GM12878 (cell line): ENCODE data around the gene PRR14L. TPM values are rescaled to one million over a fixed set of nuclear protein-coding genes. Genes with fewer than 3 reads are reported as not detected.

ENCODE experiments used
- ATF7 ChIP-seq: fragments of 450-650 bp; IDR thresholded peaks from 2 replicates; pipeline ENCODE4 v1.6.1; 2016; ENCODE audit warnings: low read depth, mild to moderate bottlenecking
- EP300 ChIP-seq, 2 experiments: fragments of 150-350 bp in 1 of 2; IDR thresholded peaks; 2 replicates each; pipeline ENCODE4 v1.6.1; 2011 to 2012; ENCODE audit warnings: low read depth in 2 of 2, low read length in 2 of 2, borderline replicate concordance in 1 of 2, improper control_type of control experiment in 1 of 2, inconsistent platforms in 1 of 2; ENCODE audit not compliant: control insufficient read depth in 1 of 2
- MXI1 ChIP-seq: fragments of 150-350 bp; IDR thresholded peaks from 2 replicates; pipeline ENCODE4 v1.6.1; 2011; ENCODE audit warnings: low read depth, mild to moderate bottlenecking, inconsistent platforms, low read length, improper control_type of control experiment
- NFYB ChIP-seq: IDR thresholded peaks from 2 replicates; pipeline ENCODE4 v1.6.1; 2011; ENCODE audit warnings: low read depth, mild to moderate bottlenecking, low read length, improper control_type of control experiment, moderate library complexity; ENCODE audit not compliant: insufficient read depth
- PML ChIP-seq: IDR thresholded peaks from 2 replicates; pipeline ENCODE4 v1.6.1; 2012; ENCODE audit warnings: low read length, inconsistent platforms
- POLR2AphosphoS5 ChIP-seq: IDR thresholded peaks from 2 replicates; pipeline ENCODE4 v1.6.1; 2011; ENCODE audit warnings: mild to moderate bottlenecking, low read length, inconsistent platforms
- POU2F2 ChIP-seq: IDR thresholded peaks from 3 replicates; pipeline ENCODE4 v1.6.1; 2011; ENCODE audit warnings: low read depth, mild to moderate bottlenecking, low read length, borderline replicate concordance
- RBBP5 ChIP-seq: fragments of 200-600 bp; sonication (generic); conservative IDR thresholded peaks from 2 replicates; pipeline ENCODE4 v1.6.1; 2016
- SMAD5 ChIP-seq: IDR thresholded peaks from 2 replicates; pipeline ENCODE4 v1.6.1; 2016; ENCODE audit warnings: antibody characterized with exemption, low read depth
- SREBF2 ChIP-seq: IDR thresholded peaks from 2 replicates; pipeline ENCODE4 v1.6.1; 2012; ENCODE audit warnings: mild to moderate bottlenecking, low read length
- YY1 ChIP-seq: IDR thresholded peaks from 2 replicates; pipeline ENCODE4 v1.6.1; 2011; ENCODE audit warnings: low read depth, mild to moderate bottlenecking, low read length
- ZNF384 ChIP-seq: IDR thresholded peaks from 2 replicates; pipeline ENCODE4 v1.6.1; 2012; ENCODE audit warnings: low read depth, mild to moderate bottlenecking, low read length, improper control_type of control experiment, borderline replicate concordance
- ZNF622 ChIP-seq: fragments of 450-650 bp; IDR thresholded peaks from 2 replicates; pipeline ENCODE4 v1.6.1; 2017; ENCODE audit warnings: mild to moderate bottlenecking, inconsistent platforms
- polyA plus RNA-seq, 11 experiments: library from polyadenylated mRNA; depleted of rRNA in 4 of 11; unstranded in 6 of 11; stranded (reverse) in 5 of 11; fragments of >200 nt; fragmentation: Nextera tagmentation in 4 of 11; fragmentation: Illumina TruSeq in 1 of 11; extraction: Ambion mirVana in 4 of 11; extraction: Trizol in 1 of 11; gene quantifications; 1 replicate in 1 of 11; 2 replicates in 10 of 11; pipeline versions ENCODE4 v1.2.1 to v1.2.3, GENCODE V29; 2011 to 2016; ENCODE audit warnings: inconsistent platforms in 2 of 11, missing spikeins in 2 of 11, low read depth in 1 of 11
- total RNA-seq, 4 experiments: library from RNA; depleted of rRNA in 3 of 4; stranded (reverse); fragments of >200 nt in 3 of 4; fragmentation: Illumina TruSeq in 1 of 4; extraction: Trizol in 1 of 4; gene quantifications; 2 replicates each; pipeline versions ENCODE4 v1.2.1 to v1.2.3, GENCODE V29; 2013 to 2021
- TF ChIP-seq, protein P1 (sequence below): fragments of 450-650 bp; IDR thresholded peaks from 2 replicates; pipeline ENCODE4 v1.6.1; 2017; ENCODE audit warnings: borderline replicate concordance
- TF ChIP-seq, protein P2 (sequence below): IDR thresholded peaks from 2 replicates; pipeline ENCODE4 v1.6.1; 2012; ENCODE audit warnings: low read depth, low read length, improper control_type of control experiment
- TF ChIP-seq, protein P3 (sequence below): IDR thresholded peaks from 2 replicates; pipeline ENCODE4 v1.6.1; 2011; ENCODE audit warnings: borderline replicate concordance, low read depth, mild to moderate bottlenecking, moderate library complexity, mixed read lengths, low read length; ENCODE audit not compliant: insufficient read depth; ENCODE audit errors: extremely low read length
- TF ChIP-seq, protein P4 (sequence below): fragments of 450-650 bp; IDR thresholded peaks from 2 replicates; pipeline ENCODE4 v1.6.1; 2017; ENCODE audit warnings: mild to moderate bottlenecking
- TF ChIP-seq, protein P5 (sequence below): IDR thresholded peaks from 2 replicates; pipeline ENCODE4 v1.6.1; 2011; ENCODE audit warnings: low read depth, low read length, improper control_type of control experiment, borderline replicate concordance
- TF ChIP-seq, protein P6 (sequence below): fragments of 450-650 bp; IDR thresholded peaks from 2 replicates; pipeline ENCODE4 v1.6.1; 2017; ENCODE audit warnings: mild to moderate bottlenecking, moderate library complexity

The PRR14L gene
- total and polyA plus RNA-seq, 10 of the 15 experiments (the other 5 are each of a cell fraction or from before 2014, with no cell fraction given): 4.2 to 49.0 (median 21.4) TPM

DNA sequence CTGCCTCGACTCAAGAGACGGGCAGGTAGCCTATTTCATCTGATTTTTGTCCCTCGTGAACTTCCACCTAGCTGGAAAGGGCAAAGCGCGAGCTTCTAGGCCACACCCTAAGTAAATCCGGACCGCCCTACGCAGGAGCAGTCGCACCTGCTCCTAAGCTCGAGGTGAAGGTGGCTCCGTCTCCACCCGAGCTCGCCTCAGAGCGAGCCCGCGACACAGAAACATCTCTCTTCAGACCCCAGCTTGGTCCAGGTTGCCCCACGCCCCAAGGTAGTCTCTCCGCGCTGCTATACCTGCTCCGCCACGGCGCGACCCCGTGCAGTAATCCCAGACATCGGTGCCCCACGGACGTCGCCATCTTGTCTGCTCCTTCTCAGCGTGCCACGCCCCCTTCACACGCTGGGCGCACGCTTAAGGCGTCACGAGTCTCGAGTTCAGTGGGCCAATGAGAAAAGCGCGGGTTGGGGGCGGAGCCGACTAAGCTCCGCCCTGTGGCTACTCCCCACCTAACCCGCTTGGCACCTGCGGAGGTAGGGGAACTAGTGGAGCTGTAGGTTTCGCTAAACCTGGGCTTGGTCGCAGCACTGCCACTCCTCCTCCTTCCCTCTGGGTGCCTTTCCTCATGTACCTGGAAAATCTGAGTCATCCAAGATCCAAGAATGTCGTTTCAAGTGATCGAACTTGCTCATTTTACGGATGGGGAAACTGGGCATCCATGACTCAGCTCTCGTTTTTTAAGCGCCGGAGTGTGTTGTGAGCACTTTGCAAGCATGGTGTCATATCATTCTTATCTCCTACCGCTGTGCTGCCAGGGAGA, 87.9 kb downstream of the PRR14L start, which contains the start of gene PISD (continued):
- TF ChIP-seq, protein P1, sequence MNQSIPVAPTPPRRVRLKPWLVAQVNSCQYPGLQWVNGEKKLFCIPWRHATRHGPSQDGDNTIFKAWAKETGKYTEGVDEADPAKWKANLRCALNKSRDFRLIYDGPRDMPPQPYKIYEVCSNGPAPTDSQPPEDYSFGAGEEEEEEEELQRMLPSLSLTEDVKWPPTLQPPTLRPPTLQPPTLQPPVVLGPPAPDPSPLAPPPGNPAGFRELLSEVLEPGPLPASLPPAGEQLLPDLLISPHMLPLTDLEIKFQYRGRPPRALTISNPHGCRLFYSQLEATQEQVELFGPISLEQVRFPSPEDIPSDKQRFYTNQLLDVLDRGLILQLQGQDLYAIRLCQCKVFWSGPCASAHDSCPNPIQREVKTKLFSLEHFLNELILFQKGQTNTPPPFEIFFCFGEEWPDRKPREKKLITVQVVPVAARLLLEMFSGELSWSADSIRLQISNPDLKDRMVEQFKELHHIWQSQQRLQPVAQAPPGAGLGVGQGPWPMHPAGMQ: no peak
- TF ChIP-seq ZNF384 (no peak), POU2F2 (0 out of 3 replicates have a peak, but pooled peaks have one; percentile 37), POLR2AphosphoS5 (peak; percentile 91), NFYB (peak; percentile 95), ZNF622 (no peak), SMAD5 (0 out of 2 replicates have a peak, but pooled peaks have one; percentile 40), SREBF2 (no peak), YY1 (peak; percentile 98), ATF7 (0 out of 2 replicates have a peak, but pooled peaks have one; percentile 10), RBBP5 (no peak), MXI1 (peak; percentile 97), PML (0 out of 2 replicates have a peak, but pooled peaks have one; percentile 57), EP300 (IDR thresholded peaks at IDR 0.05; ENCODE audit: borderline replicate concordance in 1 of 2, control insufficient read depth in 1 of 2, low read depth in 2 of 2, low read length in 2 of 2) (no peak)
- TF ChIP-seq, protein P2, sequence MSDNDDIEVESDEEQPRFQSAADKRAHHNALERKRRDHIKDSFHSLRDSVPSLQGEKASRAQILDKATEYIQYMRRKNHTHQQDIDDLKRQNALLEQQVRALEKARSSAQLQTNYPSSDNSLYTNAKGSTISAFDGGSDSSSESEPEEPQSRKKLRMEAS: peak; percentile 92; the same call in 1 of the 2 replicates
- TF ChIP-seq, protein P3, sequence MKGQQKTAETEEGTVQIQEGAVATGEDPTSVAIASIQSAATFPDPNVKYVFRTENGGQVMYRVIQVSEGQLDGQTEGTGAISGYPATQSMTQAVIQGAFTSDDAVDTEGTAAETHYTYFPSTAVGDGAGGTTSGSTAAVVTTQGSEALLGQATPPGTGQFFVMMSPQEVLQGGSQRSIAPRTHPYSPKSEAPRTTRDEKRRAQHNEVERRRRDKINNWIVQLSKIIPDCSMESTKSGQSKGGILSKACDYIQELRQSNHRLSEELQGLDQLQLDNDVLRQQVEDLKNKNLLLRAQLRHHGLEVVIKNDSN: no peak
- TF ChIP-seq, protein P4, sequence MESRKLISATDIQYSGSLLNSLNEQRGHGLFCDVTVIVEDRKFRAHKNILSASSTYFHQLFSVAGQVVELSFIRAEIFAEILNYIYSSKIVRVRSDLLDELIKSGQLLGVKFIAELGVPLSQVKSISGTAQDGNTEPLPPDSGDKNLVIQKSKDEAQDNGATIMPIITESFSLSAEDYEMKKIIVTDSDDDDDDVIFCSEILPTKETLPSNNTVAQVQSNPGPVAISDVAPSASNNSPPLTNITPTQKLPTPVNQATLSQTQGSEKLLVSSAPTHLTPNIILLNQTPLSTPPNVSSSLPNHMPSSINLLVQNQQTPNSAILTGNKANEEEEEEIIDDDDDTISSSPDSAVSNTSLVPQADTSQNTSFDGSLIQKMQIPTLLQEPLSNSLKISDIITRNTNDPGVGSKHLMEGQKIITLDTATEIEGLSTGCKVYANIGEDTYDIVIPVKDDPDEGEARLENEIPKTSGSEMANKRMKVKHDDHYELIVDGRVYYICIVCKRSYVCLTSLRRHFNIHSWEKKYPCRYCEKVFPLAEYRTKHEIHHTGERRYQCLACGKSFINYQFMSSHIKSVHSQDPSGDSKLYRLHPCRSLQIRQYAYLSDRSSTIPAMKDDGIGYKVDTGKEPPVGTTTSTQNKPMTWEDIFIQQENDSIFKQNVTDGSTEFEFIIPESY: no peak
- TF ChIP-seq, protein P5, sequence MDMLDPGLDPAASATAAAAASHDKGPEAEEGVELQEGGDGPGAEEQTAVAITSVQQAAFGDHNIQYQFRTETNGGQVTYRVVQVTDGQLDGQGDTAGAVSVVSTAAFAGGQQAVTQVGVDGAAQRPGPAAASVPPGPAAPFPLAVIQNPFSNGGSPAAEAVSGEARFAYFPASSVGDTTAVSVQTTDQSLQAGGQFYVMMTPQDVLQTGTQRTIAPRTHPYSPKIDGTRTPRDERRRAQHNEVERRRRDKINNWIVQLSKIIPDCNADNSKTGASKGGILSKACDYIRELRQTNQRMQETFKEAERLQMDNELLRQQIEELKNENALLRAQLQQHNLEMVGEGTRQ: no peak
- TF ChIP-seq, protein P6, sequence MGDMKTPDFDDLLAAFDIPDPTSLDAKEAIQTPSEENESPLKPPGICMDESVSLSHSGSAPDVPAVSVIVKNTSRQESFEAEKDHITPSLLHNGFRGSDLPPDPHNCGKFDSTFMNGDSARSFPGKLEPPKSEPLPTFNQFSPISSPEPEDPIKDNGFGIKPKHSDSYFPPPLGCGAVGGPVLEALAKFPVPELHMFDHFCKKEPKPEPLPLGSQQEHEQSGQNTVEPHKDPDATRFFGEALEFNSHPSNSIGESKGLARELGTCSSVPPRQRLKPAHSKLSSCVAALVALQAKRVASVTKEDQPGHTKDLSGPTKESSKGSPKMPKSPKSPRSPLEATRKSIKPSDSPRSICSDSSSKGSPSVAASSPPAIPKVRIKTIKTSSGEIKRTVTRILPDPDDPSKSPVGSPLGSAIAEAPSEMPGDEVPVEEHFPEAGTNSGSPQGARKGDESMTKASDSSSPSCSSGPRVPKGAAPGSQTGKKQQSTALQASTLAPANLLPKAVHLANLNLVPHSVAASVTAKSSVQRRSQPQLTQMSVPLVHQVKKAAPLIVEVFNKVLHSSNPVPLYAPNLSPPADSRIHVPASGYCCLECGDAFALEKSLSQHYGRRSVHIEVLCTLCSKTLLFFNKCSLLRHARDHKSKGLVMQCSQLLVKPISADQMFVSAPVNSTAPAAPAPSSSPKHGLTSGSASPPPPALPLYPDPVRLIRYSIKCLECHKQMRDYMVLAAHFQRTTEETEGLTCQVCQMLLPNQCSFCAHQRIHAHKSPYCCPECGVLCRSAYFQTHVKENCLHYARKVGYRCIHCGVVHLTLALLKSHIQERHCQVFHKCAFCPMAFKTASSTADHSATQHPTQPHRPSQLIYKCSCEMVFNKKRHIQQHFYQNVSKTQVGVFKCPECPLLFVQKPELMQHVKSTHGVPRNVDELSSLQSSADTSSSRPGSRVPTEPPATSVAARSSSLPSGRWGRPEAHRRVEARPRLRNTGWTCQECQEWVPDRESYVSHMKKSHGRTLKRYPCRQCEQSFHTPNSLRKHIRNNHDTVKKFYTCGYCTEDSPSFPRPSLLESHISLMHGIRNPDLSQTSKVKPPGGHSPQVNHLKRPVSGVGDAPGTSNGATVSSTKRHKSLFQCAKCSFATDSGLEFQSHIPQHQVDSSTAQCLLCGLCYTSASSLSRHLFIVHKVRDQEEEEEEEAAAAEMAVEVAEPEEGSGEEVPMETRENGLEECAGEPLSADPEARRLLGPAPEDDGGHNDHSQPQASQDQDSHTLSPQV: 0 out of 2 replicates have a peak, but pooled peaks have one; percentile 32
